Kidney epithelial cell (primary cell): ENCODE data around the gene SLC24A1. TPM values are rescaled to one million over a fixed set of nuclear protein-coding genes. Genes with fewer than 3 reads are reported as not detected.

ENCODE experiments used
- DNase-seq: peaks from one replicate; pipeline ENCODE4 v3.0.0-alpha.2; 2010; ENCODE audit warnings: low read depth
- H3K27me3 ChIP-seq: 2 replicates; pipeline ENCODE4 v1.6.0; 2011; ENCODE audit warnings: low read length; ENCODE audit not compliant: control insufficient read depth, insufficient read depth
- H3K36me3 ChIP-seq: 2 replicates; pipeline ENCODE4 v1.5.1; 2011; ENCODE audit warnings: low read length; ENCODE audit not compliant: control insufficient read depth, insufficient read depth
- H3K4me3 ChIP-seq: 2 replicates; pipeline ENCODE4 v1.5.1; 2011; ENCODE audit warnings: low read depth, mild to moderate bottlenecking, control low read depth, low read length
- CTCF ChIP-seq: IDR thresholded peaks from 2 replicates; pipeline ENCODE4 v1.5.1; 2011; ENCODE audit warnings: mild to moderate bottlenecking, moderate library complexity, low read length, control low read depth, inconsistent platforms; ENCODE audit not compliant: insufficient read depth, poor library complexity, severe bottlenecking
- total RNA-seq: library from RNA; depleted of rRNA; stranded (reverse); fragments of >200 nt; gene quantifications from 2 replicates; pipeline ENCODE4 v1.2.3, GENCODE V29; 2015

SLC24A1 gene
- total RNA-seq, 1 donor from 2014 or later, result 11.3 TPM

- H3K36me3 ChIP-seq, result no peaks in the 10 kb centered on the region
- no peak for TF ChIP-seq CTCF
- no peak overlapping the region for H3K4me3 ChIP-seq
- no peaks in the 10 kb centered on the region for H3K27me3 ChIP-seq
- DNase-seq, result no peak
Measured at GRCh38 chr15:65655026-65655425, 33.3 kb downstream of the SLC24A1 start.

- no peaks in the 10 kb centered on the region for H3K27me3 ChIP-seq
- no peaks in the 10 kb centered on the region for H3K36me3 ChIP-seq
- H3K4me3 ChIP-seq, result no peak overlapping the region
- no peak for TF ChIP-seq CTCF
- DNase-seq, result no peak
Measured at GRCh38 chr15:65655457-65655856, 33.7 kb downstream of the SLC24A1 start.

GRCh38 chr15:65659502-65660052, 37.8 kb downstream of the SLC24A1 start:
- no peak for DNase-seq
- H3K27me3 ChIP-seq, result no peaks in the 10 kb centered on the region
- no peak for TF ChIP-seq CTCF
- H3K4me3 ChIP-seq, result no peak overlapping the region
- no peaks in the 10 kb centered on the region for H3K36me3 ChIP-seq

GRCh38 chr15:65660927-65661326, 39.2 kb downstream of the SLC24A1 start:
- no peak for TF ChIP-seq CTCF
- DNase-seq, result no peak
- Histone ChIP-seq H3K27me3 (no peaks in the 10 kb centered on the region), H3K4me3 (no peak overlapping the region), H3K36me3 (no peaks in the 10 kb centered on the region)

- Histone ChIP-seq H3K27me3 (no peaks in the 10 kb centered on the region), H3K4me3 (no peak overlapping the region), H3K36me3 (no peaks in the 10 kb centered on the region)
- no peak for TF ChIP-seq CTCF
- no peak for DNase-seq
Measured at GRCh38 chr15:65663521-65663920, 41.8 kb downstream of the SLC24A1 start.

- Histone ChIP-seq H3K36me3 (no peaks in the 10 kb centered on the region), H3K4me3 (no peak overlapping the region), H3K27me3 (no peaks in the 10 kb centered on the region)
- peak; percentile 81 for DNase-seq
- TF ChIP-seq CTCF, result no peak
Measured at GRCh38 chr15:65666257-65666656, 44.5 kb downstream of the SLC24A1 start.
